HepG2 (cell line): ENCODE data around the gene NRL. TPM values are rescaled to one million over a fixed set of nuclear protein-coding genes. Genes with fewer than 3 reads are reported as not detected.

Experiments used
- ATF1 ChIP-seq: IDR thresholded peaks from 2 replicates; pipeline ENCODE4 v1.6.1; 2016; ENCODE audit warnings: mild to moderate bottlenecking, control low read depth
- ATM ChIP-seq: fragments of 450-650 bp; IDR thresholded peaks from 2 replicates; pipeline ENCODE4 v1.7.1; 2017; ENCODE audit warnings: mild to moderate bottlenecking, borderline replicate concordance
- CEBPB ChIP-seq: IDR thresholded peaks from 2 replicates; pipeline ENCODE4 v1.6.1; 2011; ENCODE audit warnings: low read depth, low read length, improper control_type of control experiment, borderline replicate concordance
- EP300 ChIP-seq, 3 experiments: sonication (generic) in 1 of 3; formaldehyde crosslinking in 1 of 3; IDR thresholded peaks; 2 replicates each; pipeline versions ENCODE4 v1.5.1 to v1.6.1; 2011 to 2020; ENCODE audit warnings: low read depth in 2 of 3, low read length in 2 of 3, borderline replicate concordance in 1 of 3, improper control_type of control experiment in 1 of 3, mild to moderate bottlenecking in 1 of 3, missing genetic modification reagents in 1 of 3, moderate library complexity in 1 of 3
- HDAC2 ChIP-seq: sonication (generic); formaldehyde crosslinking; IDR thresholded peaks from 2 replicates; pipeline ENCODE4 v1.4.0; 2020; ENCODE audit warnings: missing genetic modification reagents
- IKZF4 ChIP-seq: sonication (generic); formaldehyde crosslinking; IDR thresholded peaks from 2 replicates; pipeline ENCODE4 v1.5.1; 2020; ENCODE audit warnings: borderline replicate concordance, mild to moderate bottlenecking, low read depth, missing genetic modification reagents; ENCODE audit errors: not compliant biosample characterization
- KDM2A ChIP-seq: sonication (generic); formaldehyde crosslinking; IDR thresholded peaks from 2 replicates; pipeline ENCODE4 v1.4.0; 2020; ENCODE audit warnings: low read depth, missing genetic modification reagents, borderline replicate concordance
- KLF6 ChIP-seq: IDR thresholded peaks from 2 replicates; pipeline ENCODE4 v1.8.0; 2016; ENCODE audit warnings: missing biosample characterization, missing genetic modification reagents
- RFXAP ChIP-seq: sonication (generic); formaldehyde crosslinking; IDR thresholded peaks from 2 replicates; pipeline ENCODE4 v1.4.0; 2020; ENCODE audit warnings: missing genetic modification reagents, borderline replicate concordance
- SP4 ChIP-seq: sonication (generic); formaldehyde crosslinking; IDR thresholded peaks from 2 replicates; pipeline ENCODE4 v1.8.1; 2023; ENCODE audit warnings: mild to moderate bottlenecking, missing genetic modification reagents
- ZBTB7A ChIP-seq: sonication (generic); formaldehyde crosslinking; IDR thresholded peaks from 2 replicates; pipeline ENCODE4 v1.8.0; 2022; ENCODE audit warnings: mild to moderate bottlenecking, missing genetic modification reagents
- ZIK1 ChIP-seq: sonication (generic); formaldehyde crosslinking; IDR thresholded peaks from 2 replicates; pipeline ENCODE4 v1.5.0; 2020; ENCODE audit warnings: mild to moderate bottlenecking, low read depth, missing genetic modification reagents, borderline replicate concordance
- ZNF225 ChIP-seq: sonication (generic); formaldehyde crosslinking; IDR thresholded peaks from 2 replicates; pipeline ENCODE4 v1.4.0; 2020; ENCODE audit warnings: mild to moderate bottlenecking, missing genetic modification reagents
- ZNF431 ChIP-seq: sonication (generic); formaldehyde crosslinking; IDR thresholded peaks from 2 replicates; pipeline ENCODE4 v1.9.0; 2022; ENCODE audit warnings: missing genetic modification reagents, low read depth, mild to moderate bottlenecking, borderline replicate concordance
- ZNF441 ChIP-seq: sonication (generic); formaldehyde crosslinking; IDR thresholded peaks from 2 replicates; pipeline ENCODE4 v1.7.0; 2021; ENCODE audit warnings: missing genetic modification reagents, borderline replicate concordance
- ZNF484 ChIP-seq: sonication (generic); formaldehyde crosslinking; IDR thresholded peaks from 2 replicates; pipeline ENCODE4 v1.5.1; 2020; ENCODE audit warnings: mild to moderate bottlenecking, low read depth, missing genetic modification reagents, borderline replicate concordance
- ZNF552 ChIP-seq: sonication (generic); formaldehyde crosslinking; IDR thresholded peaks from 2 replicates; pipeline ENCODE4 v1.9.0; 2022; ENCODE audit warnings: missing genetic modification reagents, mild to moderate bottlenecking, borderline replicate concordance
- ZNF710 ChIP-seq: sonication (generic); formaldehyde crosslinking; IDR thresholded peaks from 2 replicates; pipeline ENCODE4 v1.5.0; 2020; ENCODE audit warnings: mild to moderate bottlenecking, missing genetic modification reagents, borderline replicate concordance
- ZSCAN22 ChIP-seq: sonication (generic); formaldehyde crosslinking; IDR thresholded peaks from 2 replicates; pipeline ENCODE4 v1.4.0; 2020; ENCODE audit warnings: mild to moderate bottlenecking, missing genetic modification reagents
- polyA plus RNA-seq, 8 experiments: library from polyadenylated mRNA; depleted of rRNA in 3 of 8; stranded (reverse) in 7 of 8; unstranded in 1 of 8; fragments of >200 nt; fragmentation: Illumina TruSeq in 4 of 8; extraction: Trizol in 4 of 8; gene quantifications; 2 replicates each; pipeline versions ENCODE4 v1.2.1 to v1.2.3, GENCODE V29; 2011 to 2016; ENCODE audit warnings: low read depth in 4 of 8, missing spikeins in 1 of 8, mixed read lengths in 1 of 8; ENCODE audit not compliant: insufficient read depth in 1 of 8
- total RNA-seq, 5 experiments: library from RNA; depleted of rRNA; stranded (reverse); fragments of >200 nt; fragmentation: Illumina TruSeq; extraction: Trizol; gene quantifications; 2 replicates each; pipeline ENCODE4 v1.2.3, GENCODE V29; 2016; ENCODE audit warnings: low read depth in 1 of 5
- TF ChIP-seq, protein P1 (sequence below): sonication (generic); formaldehyde crosslinking; IDR thresholded peaks from 2 replicates; pipeline ENCODE4 v1.8.0; 2022; ENCODE audit warnings: mild to moderate bottlenecking, missing genetic modification reagents, borderline replicate concordance
- TF ChIP-seq, protein P2 (sequence below): sonication (generic); formaldehyde crosslinking; IDR thresholded peaks from 2 replicates; pipeline ENCODE4 v1.5.1; 2020; ENCODE audit warnings: mild to moderate bottlenecking, missing genetic modification reagents

Gene NRL
- total and polyA plus RNA-seq, 2 of the 13 experiments (the other 11 are each of a cell fraction or from before 2014, with no cell fraction given) = 2.5 to 4.7 TPM

- TF ChIP-seq ZNF710 = no peak
- TF ChIP-seq, protein P1, sequence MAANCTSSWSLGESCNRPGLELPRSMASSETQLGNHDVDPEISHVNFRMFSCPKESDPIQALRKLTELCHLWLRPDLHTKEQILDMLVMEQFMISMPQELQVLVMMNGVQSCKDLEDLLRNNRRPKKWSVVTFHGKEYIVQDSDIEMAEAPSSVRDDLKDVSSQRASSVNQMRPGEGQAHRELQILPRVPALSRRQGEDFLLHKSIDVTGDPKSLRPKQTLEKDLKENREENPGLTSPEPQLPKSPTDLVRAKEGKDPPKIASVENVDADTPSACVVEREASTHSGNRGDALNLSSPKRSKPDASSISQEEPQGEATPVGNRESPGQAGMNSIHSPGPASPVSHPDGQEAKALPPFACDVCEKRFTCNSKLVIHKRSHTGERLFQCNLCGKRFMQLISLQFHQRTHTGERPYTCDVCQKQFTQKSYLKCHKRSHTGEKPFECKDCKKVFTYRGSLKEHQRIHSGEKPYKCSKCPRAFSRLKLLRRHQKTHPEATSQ = no peak
- TF ChIP-seq ZIK1 (CRISPR knock-in tag) = peak; percentile 97
- no peak for TF ChIP-seq EP300 (IDR thresholded peaks at IDR 0.05; ENCODE audit: low read depth in 2 of 2, low read length in 2 of 2)
- no peak for TF ChIP-seq EP300 (CRISPR knock-in tag; IDR thresholded peaks at IDR 0.05; ENCODE audit: borderline replicate concordance)
- peak; percentile 66; the same call in 1 of the 2 replicates for TF ChIP-seq RFXAP (CRISPR knock-in tag)
- peak; percentile 89 for TF ChIP-seq ZNF225 (CRISPR knock-in tag)
- TF ChIP-seq ATF1 (CRISPR knock-in tag) = no peak
- TF ChIP-seq, protein P2, sequence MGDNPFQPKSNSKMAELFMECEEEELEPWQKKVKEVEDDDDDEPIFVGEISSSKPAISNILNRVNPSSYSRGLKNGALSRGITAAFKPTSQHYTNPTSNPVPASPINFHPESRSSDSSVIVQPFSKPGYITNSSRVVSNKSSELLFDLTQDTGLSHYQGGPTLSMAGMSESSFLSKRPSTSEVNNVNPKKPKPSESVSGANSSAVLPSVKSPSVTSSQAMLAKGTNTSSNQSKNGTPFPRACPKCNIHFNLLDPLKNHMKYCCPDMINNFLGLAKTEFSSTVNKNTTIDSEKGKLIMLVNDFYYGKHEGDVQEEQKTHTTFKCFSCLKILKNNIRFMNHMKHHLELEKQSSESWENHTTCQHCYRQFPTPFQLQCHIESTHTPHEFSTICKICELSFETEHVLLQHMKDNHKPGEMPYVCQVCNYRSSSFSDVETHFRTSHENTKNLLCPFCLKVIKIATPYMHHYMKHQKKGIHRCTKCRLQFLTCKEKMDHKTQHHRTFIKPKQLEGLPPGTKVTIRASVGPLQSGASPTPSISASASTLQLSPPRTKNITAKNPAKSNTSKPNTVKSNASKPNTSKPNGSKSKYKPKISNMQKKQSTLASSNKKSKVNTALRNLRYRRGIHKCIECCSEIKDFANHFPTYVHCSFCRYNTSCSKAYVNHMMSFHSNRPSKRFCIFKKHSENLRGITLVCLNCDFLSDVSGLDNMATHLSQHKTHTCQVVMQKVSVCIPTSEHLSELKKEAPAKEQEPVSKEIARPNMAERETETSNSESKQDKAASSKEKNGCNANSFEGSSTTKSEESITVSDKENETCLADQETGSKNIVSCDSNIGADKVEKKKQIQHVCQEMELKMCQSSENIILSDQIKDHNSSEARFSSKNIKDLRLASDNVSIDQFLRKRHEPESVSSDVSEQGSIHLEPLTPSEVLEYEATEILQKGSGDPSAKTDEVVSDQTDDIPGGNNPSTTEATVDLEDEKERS (CRISPR knock-in tag) = no peak
- TF ChIP-seq ZNF484 (CRISPR knock-in tag) = peak; percentile 68; the same call in 1 of the 2 replicates
- 0 out of 2 replicates have a peak, but pooled peaks have one; percentile 77 for TF ChIP-seq ZNF441 (CRISPR knock-in tag)
- no peak for TF ChIP-seq CEBPB
- peak; percentile 69 for TF ChIP-seq HDAC2
- peak; percentile 36; the same call in 1 of the 2 replicates for TF ChIP-seq ZNF431 (CRISPR knock-in tag)
- peak; percentile 93 for TF ChIP-seq KDM2A (CRISPR knock-in tag)
- TF ChIP-seq ATM = no peak
- no peak for TF ChIP-seq ZSCAN22 (CRISPR knock-in tag)
- TF ChIP-seq KLF6 (CRISPR knock-in tag) = peak; percentile 90
- TF ChIP-seq IKZF4 (CRISPR knock-in tag) = peak; percentile 88
- TF ChIP-seq SP4 (CRISPR knock-in tag) = peak; percentile 71
- peak; percentile 85; the same call in 1 of the 2 replicates for TF ChIP-seq ZBTB7A (CRISPR knock-in tag)
- TF ChIP-seq ZNF552 (CRISPR knock-in tag) = peak; percentile 83; the same call in 1 of the 2 replicates
Measured at GRCh38 chr14:24051789-24052655, 62.7 kb downstream of the NRL start, which contains the start of gene CARMIL3 (continued).
